Right atrium auricular region (tissue), 2 donors: ENCODE measurements around the gene DCP1B. TPM values are rescaled to one million over a fixed set of nuclear protein-coding genes. Genes with fewer than 3 reads are reported as not detected.

Experiments
- DNase-seq: peaks from one replicate; pipeline ENCODE4 v3.0.0-alpha.2; 2019; ENCODE audit warnings: low spot score
- H3K27ac ChIP-seq, 2 donors: fragments of 200-600 bp; sonication (generic); 1 replicate in 1 of 2; 2 replicates in 1 of 2; pipeline ENCODE4 v1.5.1; 2016 to 2019
- H3K27me3 ChIP-seq, 2 donors: fragments of 200-600 bp; sonication (generic); one replicate each; pipeline versions ENCODE4 v1.5.1 to v1.6.0; 2017 to 2019
- H3K36me3 ChIP-seq: fragments of 200-600 bp; sonication (generic); one replicate; pipeline ENCODE4 v1.5.1; 2016
- H3K4me1 ChIP-seq, 2 donors: fragments of 200-600 bp; sonication (generic); one replicate each; pipeline versions ENCODE4 v1.5.1 to v1.6.0; 2017 to 2019
- H3K4me3 ChIP-seq, 2 donors: fragments of 200-600 bp; sonication (generic); 1 replicate in 1 of 2; 2 replicates in 1 of 2; pipeline ENCODE4 v1.5.1; 2017 to 2019; ENCODE audit warnings: mild to moderate bottlenecking in 1 of 2, moderate library complexity in 1 of 2
- H3K9me3 ChIP-seq, 2 donors: fragments of 200-600 bp; sonication (generic); one replicate each; pipeline ENCODE4 v1.5.1; 2019
- total RNA-seq, 2 donors: library from RNA; depleted of rRNA; stranded (reverse); fragments of >200 nt; gene quantifications; one replicate each; pipeline ENCODE4 v1.1.0, GENCODE V29; 2016
- TF ChIP-seq, protein P1 (sequence below), 2 donors: fragments of 200-600 bp; sonication (generic); IDR thresholded peaks; one replicate each; pipeline ENCODE4 v1.5.1; 2019; ENCODE audit warnings: antibody characterized with exemption in 2 of 2

DCP1B gene
- total RNA-seq, 2 donors from 2014 or later, result 5.8 to 6.2 TPM

DNA sequence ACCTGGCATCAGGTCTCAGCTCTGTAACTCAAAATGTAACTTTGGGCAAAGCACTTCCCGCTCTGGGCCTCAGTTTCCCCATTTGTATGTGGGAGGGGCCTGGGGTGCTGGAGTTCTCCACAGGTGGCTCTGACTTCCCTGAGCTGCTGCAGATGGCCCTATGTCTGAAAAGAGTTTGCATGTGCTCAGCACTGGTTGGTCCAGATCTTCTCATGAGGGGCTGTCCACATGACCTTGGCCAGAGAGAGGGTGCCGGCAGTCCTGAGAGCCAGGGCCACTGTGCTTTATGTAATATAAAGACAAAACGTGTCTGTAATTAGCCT lies 78.6 kb downstream of the DCP1B start:
- TF ChIP-seq, protein P1, sequence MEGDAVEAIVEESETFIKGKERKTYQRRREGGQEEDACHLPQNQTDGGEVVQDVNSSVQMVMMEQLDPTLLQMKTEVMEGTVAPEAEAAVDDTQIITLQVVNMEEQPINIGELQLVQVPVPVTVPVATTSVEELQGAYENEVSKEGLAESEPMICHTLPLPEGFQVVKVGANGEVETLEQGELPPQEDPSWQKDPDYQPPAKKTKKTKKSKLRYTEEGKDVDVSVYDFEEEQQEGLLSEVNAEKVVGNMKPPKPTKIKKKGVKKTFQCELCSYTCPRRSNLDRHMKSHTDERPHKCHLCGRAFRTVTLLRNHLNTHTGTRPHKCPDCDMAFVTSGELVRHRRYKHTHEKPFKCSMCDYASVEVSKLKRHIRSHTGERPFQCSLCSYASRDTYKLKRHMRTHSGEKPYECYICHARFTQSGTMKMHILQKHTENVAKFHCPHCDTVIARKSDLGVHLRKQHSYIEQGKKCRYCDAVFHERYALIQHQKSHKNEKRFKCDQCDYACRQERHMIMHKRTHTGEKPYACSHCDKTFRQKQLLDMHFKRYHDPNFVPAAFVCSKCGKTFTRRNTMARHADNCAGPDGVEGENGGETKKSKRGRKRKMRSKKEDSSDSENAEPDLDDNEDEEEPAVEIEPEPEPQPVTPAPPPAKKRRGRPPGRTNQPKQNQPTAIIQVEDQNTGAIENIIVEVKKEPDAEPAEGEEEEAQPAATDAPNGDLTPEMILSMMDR (IDR thresholded peaks at IDR 0.05), result no peak
- H3K4me1 ChIP-seq, result peaks cover 0 to 36% of the 10 kb centered on the region in 2 donors
- no peak overlapping the region for H3K27ac ChIP-seq
- no peak overlapping the region for H3K4me3 ChIP-seq
- no peaks in the 10 kb centered on the region for H3K36me3 ChIP-seq
- no peaks in the 10 kb centered on the region for H3K27me3 ChIP-seq
- no peaks in the 10 kb centered on the region for H3K9me3 ChIP-seq
- peak; percentile 21 for DNase-seq

DNA sequence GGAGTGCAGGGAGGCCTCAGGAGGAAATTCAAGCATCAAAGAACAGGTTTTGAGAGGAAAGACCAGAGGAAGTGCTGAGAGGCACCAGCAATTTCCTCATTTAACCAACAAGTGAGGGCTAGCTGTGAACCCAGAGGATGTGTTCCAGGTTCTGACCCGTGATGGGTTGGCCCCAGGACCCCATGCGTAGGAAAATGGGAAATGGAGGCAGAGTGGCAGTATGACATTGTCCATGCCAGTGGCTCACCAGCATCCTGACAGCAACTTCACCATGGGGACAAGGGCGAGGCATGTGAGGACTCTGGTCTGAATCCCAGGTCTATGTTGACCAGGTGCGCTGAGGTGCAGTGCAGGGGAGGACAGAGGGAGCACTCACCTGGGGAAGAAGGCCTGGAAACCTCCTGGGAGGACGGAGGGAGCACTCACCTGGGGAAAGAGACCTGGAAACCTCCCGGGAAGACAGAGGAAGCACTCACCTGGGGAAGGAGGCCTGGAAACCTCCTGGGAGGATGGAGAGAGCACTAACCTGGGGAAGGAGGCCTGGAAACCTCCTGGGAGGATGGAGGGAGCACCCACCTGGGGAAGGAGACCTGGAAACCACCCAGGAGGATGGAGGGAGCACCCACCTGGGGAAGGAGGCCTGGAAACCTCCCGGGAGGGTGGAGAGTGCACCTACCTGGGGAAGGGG lies 79.1 kb downstream of the DCP1B start:
- TF ChIP-seq, protein P1 (IDR thresholded peaks at IDR 0.05), result no peak
- no peak overlapping the region for H3K4me3 ChIP-seq
- H3K27ac ChIP-seq, result no peak overlapping the region
- peak; percentile 54 for DNase-seq
- H3K27me3 ChIP-seq, result no peaks in the 10 kb centered on the region
- H3K36me3 ChIP-seq, result no peaks in the 10 kb centered on the region
- H3K4me1 ChIP-seq, result peaks cover 0 to 36% of the 10 kb centered on the region in 2 donors
- no peaks in the 10 kb centered on the region for H3K9me3 ChIP-seq

DNA sequence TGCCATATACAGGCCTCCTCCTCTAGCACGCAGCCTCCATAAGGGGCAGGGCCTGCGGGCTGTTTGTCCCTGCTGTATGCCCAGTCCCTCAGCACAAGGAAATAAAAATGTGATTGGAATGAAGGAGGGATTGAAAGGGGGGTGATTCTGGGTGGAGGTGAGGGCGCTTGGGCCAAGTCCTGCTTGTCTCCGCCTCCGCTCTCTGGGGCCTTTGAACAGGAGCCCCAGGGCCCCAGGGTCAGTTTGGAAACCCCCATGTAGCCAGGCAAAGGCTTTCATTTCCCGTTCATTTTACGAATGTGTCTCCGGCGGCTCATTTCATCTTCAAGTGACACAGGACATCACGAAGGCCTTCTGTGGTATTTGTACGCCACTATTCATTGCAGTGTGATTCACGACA lies 81.3 kb downstream of the DCP1B start:
- TF ChIP-seq, protein P1 (IDR thresholded peaks at IDR 0.05), result no peak
- no peak overlapping the region for H3K4me3 ChIP-seq
- H3K27ac ChIP-seq, result no peak overlapping the region
- H3K27me3 ChIP-seq, result no peaks in the 10 kb centered on the region
- H3K9me3 ChIP-seq, result no peaks in the 10 kb centered on the region
- H3K36me3 ChIP-seq, result no peaks in the 10 kb centered on the region
- H3K4me1 ChIP-seq, result peaks cover 0 to 38% of the 10 kb centered on the region in 2 donors
- DNase-seq, result no peak

DNA sequence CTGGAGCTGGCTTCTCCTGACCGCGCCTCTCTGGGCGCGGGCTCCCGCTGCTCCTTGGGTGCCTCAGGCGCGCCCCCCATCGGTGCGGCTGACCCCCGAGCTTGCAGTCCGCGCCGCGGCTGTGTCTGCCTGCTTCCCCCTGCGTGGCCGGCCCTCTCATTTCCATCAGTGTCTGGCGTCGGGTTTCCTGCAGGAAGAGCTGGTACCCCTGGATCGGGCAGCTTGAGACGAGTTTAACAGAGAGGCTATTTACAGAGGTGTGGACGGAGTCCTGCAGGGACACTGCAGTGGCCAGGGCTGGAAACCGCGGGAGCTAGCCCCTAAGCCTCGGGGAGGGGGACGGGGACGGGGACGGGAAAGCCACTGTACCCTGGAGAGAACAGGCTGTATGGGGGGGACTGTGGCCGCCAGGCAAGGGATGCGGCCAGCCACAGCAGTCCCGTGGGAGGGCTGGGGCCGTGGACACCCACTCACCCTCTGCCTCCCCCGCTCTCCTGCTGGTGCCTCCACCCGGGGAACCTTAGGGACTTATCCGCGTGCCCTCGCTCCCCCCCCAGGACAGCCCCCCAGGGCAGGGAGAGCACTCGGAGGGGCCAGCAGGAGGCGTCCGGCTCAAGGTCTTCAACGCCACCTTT lies 82.1 kb downstream of the DCP1B start:
- no peak overlapping the region for H3K27ac ChIP-seq
- DNase-seq, result peak; percentile 55
- no peaks in the 10 kb centered on the region for H3K27me3 ChIP-seq
- peaks cover 0 to 38% of the 10 kb centered on the region in 2 donors for H3K4me1 ChIP-seq
- H3K4me3 ChIP-seq, result no peak overlapping the region
- TF ChIP-seq, protein P1 (IDR thresholded peaks at IDR 0.05), result no peak
- H3K9me3 ChIP-seq, result no peaks in the 10 kb centered on the region
- H3K36me3 ChIP-seq, result no peaks in the 10 kb centered on the region

DNA sequence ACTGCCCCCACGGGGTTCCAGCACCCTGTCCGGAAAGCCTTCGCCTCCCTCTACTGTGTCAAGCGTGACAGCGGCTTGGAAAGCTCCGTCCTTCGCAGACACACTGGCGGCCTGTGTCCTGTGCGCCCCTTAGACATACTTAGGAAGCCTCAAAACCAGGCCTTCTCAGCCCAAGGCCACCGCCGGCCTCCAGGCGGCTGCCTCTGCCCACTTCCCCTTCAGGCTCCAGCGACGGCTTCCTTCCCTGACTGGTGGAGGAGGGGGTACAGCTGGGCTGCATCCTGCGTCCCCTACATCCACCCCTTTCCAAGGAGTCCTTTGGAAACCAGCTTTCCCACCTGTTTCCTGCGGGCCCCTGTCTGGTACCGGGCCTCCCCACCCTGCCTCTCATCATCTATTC lies 83.3 kb downstream of the DCP1B start:
- Histone ChIP-seq H3K4me3 (no peak overlapping the region), H3K27ac (no peak overlapping the region), H3K36me3 (no peaks in the 10 kb centered on the region), H3K4me1 (peaks cover 0 to 39% of the 10 kb centered on the region in 2 donors), H3K27me3 (no peaks in the 10 kb centered on the region), H3K9me3 (no peaks in the 10 kb centered on the region)
- TF ChIP-seq, protein P1 (IDR thresholded peaks at IDR 0.05), result no peak
- peak; percentile 58 for DNase-seq
